Chondrocyte (in vitro differentiated cells): Measurements from ENCODE around the gene C19orf33. TPM values are rescaled to one million over a fixed set of nuclear protein-coding genes. Genes with fewer than 3 reads are reported as not detected.

Experiments used
- DNase-seq: peaks from one replicate; pipeline ENCODE4 v3.0.0; 2021; ENCODE audit warnings: mixed read lengths, low spot score
- H3K27ac Mint-ChIP-seq: one replicate; pipeline ENCODE4 v1.8.0; 2021; ENCODE audit warnings: mild to moderate bottlenecking, moderate library complexity, mixed read lengths; ENCODE audit not compliant: unreplicated experiment
- H3K27me3 Mint-ChIP-seq: 2 replicates; pipeline ENCODE4 v1.8.0; 2021; ENCODE audit warnings: low read depth, mixed read lengths
- H3K36me3 Mint-ChIP-seq: 2 replicates; pipeline ENCODE4 v1.8.0; 2021; ENCODE audit warnings: low read depth, mixed read lengths
- H3K4me1 Mint-ChIP-seq: 2 replicates; pipeline ENCODE4 v1.8.0; 2021; ENCODE audit warnings: low read depth, mild to moderate bottlenecking, mixed read lengths
- H3K4me3 Mint-ChIP-seq: one replicate; pipeline ENCODE4 v1.8.0; 2021; ENCODE audit warnings: mild to moderate bottlenecking, moderate library complexity, mixed read lengths; ENCODE audit not compliant: unreplicated experiment
- H3K9me3 Mint-ChIP-seq: 2 replicates; pipeline ENCODE4 v1.8.0; 2021; ENCODE audit warnings: low read depth, mixed read lengths
- total RNA-seq: library from RNA; stranded (reverse); gene quantifications from 3 replicates; pipeline ENCODE4 v1.2.1, GENCODE V29; 2021
- TF ChIP-seq, protein P1 (sequence below): fragments of 200-600 bp; sonication (generic); IDR thresholded peaks from 2 replicates; pipeline ENCODE4 v1.5.0; 2021; ENCODE audit warnings: antibody characterized with exemption, mild to moderate bottlenecking, moderate library complexity

C19orf33 gene
- total RNA-seq, 1 donor from 2014 or later = 2.0 TPM

DNA sequence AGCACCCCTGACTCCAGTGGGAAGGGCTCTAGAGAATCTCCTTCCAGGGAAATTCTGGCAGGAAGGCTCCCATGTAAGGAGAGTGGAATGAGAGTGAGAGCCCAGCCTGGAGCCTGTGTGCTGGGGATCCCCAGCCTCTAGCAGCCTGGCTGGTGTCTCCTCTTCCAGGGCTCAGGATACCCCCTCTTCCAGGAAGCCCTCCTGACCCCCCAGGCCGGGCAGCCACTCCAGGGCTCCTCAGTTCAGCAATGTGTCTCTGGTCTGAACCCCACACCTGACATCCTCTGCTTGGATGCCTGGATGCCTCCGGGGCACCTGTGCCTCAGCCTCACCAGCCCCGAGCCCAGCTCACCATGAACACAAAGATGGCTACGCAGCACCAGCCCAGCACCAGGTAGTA, 3.0 kb downstream of the C19orf33 start:
- no peak for DNase-seq
- Mint-ChIP-seq H3K27me3 (no peaks in the 10 kb centered on the region), H3K36me3 (peaks cover 5% of the 10 kb centered on the region), H3K27ac (no peak overlapping the region), H3K4me1 (peaks cover 11% of the 10 kb centered on the region), H3K9me3 (no peaks in the 10 kb centered on the region), H3K4me3 (no peak overlapping the region)
- TF ChIP-seq, protein P1, sequence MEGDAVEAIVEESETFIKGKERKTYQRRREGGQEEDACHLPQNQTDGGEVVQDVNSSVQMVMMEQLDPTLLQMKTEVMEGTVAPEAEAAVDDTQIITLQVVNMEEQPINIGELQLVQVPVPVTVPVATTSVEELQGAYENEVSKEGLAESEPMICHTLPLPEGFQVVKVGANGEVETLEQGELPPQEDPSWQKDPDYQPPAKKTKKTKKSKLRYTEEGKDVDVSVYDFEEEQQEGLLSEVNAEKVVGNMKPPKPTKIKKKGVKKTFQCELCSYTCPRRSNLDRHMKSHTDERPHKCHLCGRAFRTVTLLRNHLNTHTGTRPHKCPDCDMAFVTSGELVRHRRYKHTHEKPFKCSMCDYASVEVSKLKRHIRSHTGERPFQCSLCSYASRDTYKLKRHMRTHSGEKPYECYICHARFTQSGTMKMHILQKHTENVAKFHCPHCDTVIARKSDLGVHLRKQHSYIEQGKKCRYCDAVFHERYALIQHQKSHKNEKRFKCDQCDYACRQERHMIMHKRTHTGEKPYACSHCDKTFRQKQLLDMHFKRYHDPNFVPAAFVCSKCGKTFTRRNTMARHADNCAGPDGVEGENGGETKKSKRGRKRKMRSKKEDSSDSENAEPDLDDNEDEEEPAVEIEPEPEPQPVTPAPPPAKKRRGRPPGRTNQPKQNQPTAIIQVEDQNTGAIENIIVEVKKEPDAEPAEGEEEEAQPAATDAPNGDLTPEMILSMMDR = no peak

GRCh38 chr19:38307597-38307996, 3.5 kb downstream of the C19orf33 start:
- Mint-ChIP-seq H3K4me3 (no peak overlapping the region), H3K36me3 (peaks cover 5% of the 10 kb centered on the region), H3K9me3 (no peaks in the 10 kb centered on the region), H3K27me3 (no peaks in the 10 kb centered on the region), H3K27ac (no peak overlapping the region), H3K4me1 (peaks cover 14% of the 10 kb centered on the region)
- TF ChIP-seq, protein P1 = no peak
- no peak for DNase-seq

DNA sequence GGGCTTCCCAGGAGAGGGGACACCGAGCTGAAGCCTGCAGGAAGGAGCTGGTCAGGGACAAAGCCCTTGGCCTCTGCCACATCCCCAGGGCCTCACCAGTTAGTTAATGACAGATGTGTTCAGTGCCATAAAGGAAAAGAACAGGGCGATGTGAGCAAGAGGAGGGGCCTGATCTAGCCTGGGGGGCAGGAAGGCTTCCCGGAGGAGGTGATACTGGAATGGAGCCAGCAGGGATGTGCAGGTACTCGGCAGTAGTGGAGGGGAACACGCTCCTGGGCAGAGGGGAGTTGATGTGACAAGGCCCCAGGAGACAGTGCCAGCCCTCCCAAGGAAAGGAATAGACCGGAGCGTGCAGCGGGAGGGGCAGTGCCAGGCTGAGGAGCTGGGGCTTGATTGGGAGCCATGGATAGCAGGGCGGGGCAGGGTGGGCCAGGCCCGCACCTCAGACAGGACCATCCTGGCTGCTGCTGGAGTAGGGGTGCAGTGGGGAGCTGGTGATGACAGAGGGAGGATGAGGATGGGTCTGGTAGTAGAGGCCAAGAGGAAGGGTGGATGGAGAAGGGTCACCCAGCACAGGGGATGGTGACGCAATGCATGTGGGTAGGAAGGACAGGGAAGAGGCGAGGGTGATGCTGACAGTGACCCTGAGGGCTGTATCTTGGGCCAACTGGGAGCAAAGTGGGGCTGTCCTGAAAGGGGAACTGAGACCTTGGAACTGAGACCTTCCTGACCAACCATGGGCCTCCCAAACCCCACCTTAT, 4.1 kb downstream of the C19orf33 start:
- Mint-ChIP-seq H3K4me1 (peaks cover 12% of the 10 kb centered on the region), H3K27ac (no peak overlapping the region), H3K9me3 (no peaks in the 10 kb centered on the region), H3K27me3 (no peaks in the 10 kb centered on the region), H3K4me3 (no peak overlapping the region), H3K36me3 (peaks cover 5% of the 10 kb centered on the region)
- no peak for DNase-seq
- TF ChIP-seq, protein P1 = no peak

- no peaks in the 10 kb centered on the region for H3K9me3 Mint-ChIP-seq
- no peak overlapping the region for H3K27ac Mint-ChIP-seq
- TF ChIP-seq, protein P1 = no peak
- peaks cover 11% of the 10 kb centered on the region for H3K4me1 Mint-ChIP-seq
- peaks cover 5% of the 10 kb centered on the region for H3K36me3 Mint-ChIP-seq
- H3K27me3 Mint-ChIP-seq = no peaks in the 10 kb centered on the region
- DNase-seq = no peak
- no peak overlapping the region for H3K4me3 Mint-ChIP-seq
These were observed 5.0 kb downstream of the C19orf33 start for GRCh38 chr19:38308926-38309614.

GRCh38 chr19:38309615-38310278, 5.7 kb downstream of the C19orf33 start:
- no peak overlapping the region for H3K4me3 Mint-ChIP-seq
- no peak overlapping the region for H3K27ac Mint-ChIP-seq
- no peaks in the 10 kb centered on the region for H3K27me3 Mint-ChIP-seq
- peaks cover 12% of the 10 kb centered on the region for H3K4me1 Mint-ChIP-seq
- TF ChIP-seq, protein P1 = no peak
- peaks cover 5% of the 10 kb centered on the region for H3K36me3 Mint-ChIP-seq
- H3K9me3 Mint-ChIP-seq = no peaks in the 10 kb centered on the region
- DNase-seq = no peak
